WTC11 (cell line): ENCODE measurements around the gene FGD6.

ENCODE experiments used
- ATF3 ChIP-seq: sonication (generic); formaldehyde crosslinking; conservative IDR thresholded peaks from 2 replicates; pipeline ENCODE4 v1.8.1; 2022; ENCODE audit warnings: mild to moderate bottlenecking, missing genetic modification reagents
- CTCF ChIP-seq: fragments of 200-600 bp; IDR thresholded peaks from 2 replicates; pipeline ENCODE4 v1.8.0; 2022; ENCODE audit warnings: antibody characterized with exemption
- E2F1 ChIP-seq: sonication (generic); formaldehyde crosslinking; IDR thresholded peaks from 2 replicates; pipeline ENCODE4 v1.8.0; 2022; ENCODE audit warnings: mild to moderate bottlenecking, missing genetic modification reagents
- ELF4 ChIP-seq: sonication (generic); formaldehyde crosslinking; IDR thresholded peaks from 2 replicates; pipeline ENCODE4 v1.8.1; 2022; ENCODE audit warnings: low read depth, mild to moderate bottlenecking, moderate library complexity, missing genetic modification reagents
- FOXP1 ChIP-seq: sonication (generic); formaldehyde crosslinking; IDR thresholded peaks from 2 replicates; pipeline ENCODE4 v1.8.0; 2022; ENCODE audit warnings: missing genetic modification reagents, mild to moderate bottlenecking, moderate library complexity, borderline replicate concordance
- KAT7 ChIP-seq: sonication (generic); formaldehyde crosslinking; IDR thresholded peaks from 2 replicates; pipeline ENCODE4 v1.8.1; 2023; ENCODE audit warnings: missing genetic modification reagents, mild to moderate bottlenecking, borderline replicate concordance
- MAX ChIP-seq: sonication (generic); formaldehyde crosslinking; IDR thresholded peaks from 2 replicates; pipeline ENCODE4 v1.8.0; 2022; ENCODE audit warnings: mild to moderate bottlenecking, missing genetic modification reagents
- NR2C2 ChIP-seq: sonication (generic); formaldehyde crosslinking; IDR thresholded peaks from 2 replicates; pipeline ENCODE4 v1.8.0; 2022; ENCODE audit warnings: mild to moderate bottlenecking, missing genetic modification reagents
- OVOL2 ChIP-seq: fragments of 250-450 bp; sonication (Bioruptor Pico); IDR thresholded peaks from 2 replicates; pipeline ENCODE4 v1.9.0; 2021; ENCODE audit warnings: mild to moderate bottlenecking, borderline replicate concordance
- SMAD3 ChIP-seq: sonication (generic); formaldehyde crosslinking; IDR thresholded peaks from 2 replicates; pipeline ENCODE4 v1.8.0; 2022; ENCODE audit warnings: missing genetic modification reagents, mild to moderate bottlenecking, borderline replicate concordance
- SP1 ChIP-seq: sonication (generic); formaldehyde crosslinking; conservative IDR thresholded peaks from 2 replicates; pipeline ENCODE4 v1.8.1; 2022; ENCODE audit warnings: missing genetic modification reagents
- TCF7 ChIP-seq: sonication (generic); formaldehyde crosslinking; IDR thresholded peaks from 2 replicates; pipeline ENCODE4 v1.8.0; 2022; ENCODE audit warnings: mild to moderate bottlenecking, low read depth, missing genetic modification reagents, moderate library complexity
- ZNF138 ChIP-seq: sonication (generic); formaldehyde crosslinking; conservative IDR thresholded peaks from 2 replicates; pipeline ENCODE4 v1.8.1; 2022; ENCODE audit warnings: mild to moderate bottlenecking, moderate library complexity, missing genetic modification reagents

- TF ChIP-seq ELF4 (no peak), CTCF (no peak), ZNF138 (CRISPR knock-in tag) (no peak), MAX (CRISPR knock-in tag) (no peak), E2F1 (CRISPR knock-in tag) (no peak), SMAD3 (CRISPR knock-in tag) (no peak), SP1 (CRISPR knock-in tag) (no peak), TCF7 (CRISPR knock-in tag) (no peak), OVOL2 (no peak), KAT7 (CRISPR knock-in tag) (no peak), NR2C2 (no peak), ATF3 (CRISPR knock-in tag) (no peak), FOXP1 (CRISPR knock-in tag) (no peak)
These were observed 24.7 kb upstream of the FGD6 start for GRCh38 chr12:95241761-95242506.
